Regular cardiac myocyte (primary cell): Measurements from ENCODE around the gene GSTM4. TPM values are rescaled to one million over a fixed set of nuclear protein-coding genes. Genes with fewer than 3 reads are reported as not detected.

ENCODE experiments used
- total RNA-seq: library from RNA; depleted of rRNA; stranded (reverse); fragments of >200 nt; gene quantifications from 2 replicates; pipeline ENCODE4 v1.2.3, GENCODE V29; 2014

The GSTM4 gene
- 3.5 and 7.9 TPM in 2 replicates for total RNA-seq

DNA sequence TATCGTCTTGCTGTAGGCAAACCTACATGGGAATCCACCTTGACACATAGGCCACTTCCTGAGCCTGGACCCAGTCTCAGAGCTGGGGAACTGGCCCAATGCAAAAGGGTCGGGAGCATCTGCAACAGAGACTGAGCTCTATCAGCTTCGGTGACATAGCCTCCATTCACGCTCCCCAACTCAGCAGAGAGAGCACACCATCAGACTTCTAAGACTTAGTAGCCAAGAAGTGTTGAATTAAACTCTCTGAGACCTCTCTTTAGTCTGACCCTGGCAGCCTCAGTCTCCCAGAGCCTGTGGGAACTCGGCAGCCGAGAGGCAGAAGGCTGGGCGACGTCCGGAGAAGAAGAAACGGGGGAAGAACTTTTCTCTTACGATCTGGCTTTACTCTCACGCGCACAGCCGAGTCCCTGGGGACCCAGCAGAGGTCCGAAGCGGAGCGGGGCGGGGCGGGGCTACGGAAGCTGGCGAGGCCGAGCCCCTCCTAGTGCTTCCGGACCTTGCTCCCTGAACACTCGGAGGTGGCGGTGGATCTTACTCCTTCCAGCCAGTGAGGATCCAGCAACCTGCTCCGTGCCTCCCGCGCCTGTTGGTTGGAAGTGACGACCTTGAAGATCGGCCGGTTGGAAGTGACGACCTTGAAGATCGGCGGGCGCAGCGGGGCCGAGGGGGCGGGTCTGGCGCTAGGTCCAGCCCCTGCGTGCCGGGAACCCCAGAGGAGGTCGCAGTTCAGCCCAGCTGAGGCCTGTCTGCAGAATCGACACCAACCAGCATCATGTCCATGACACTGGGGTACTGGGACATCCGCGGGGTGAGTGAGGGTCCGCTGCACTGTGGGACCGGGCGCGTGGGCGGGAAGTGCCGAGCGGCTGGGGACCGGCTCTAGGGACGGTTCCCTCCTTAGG lies at the start of gene GSTM4:
GSTM4 (plus strand) TSS at position 485 of the 905 bp plus-strand sequence; CDS start at position 776, 291 bp downstream.

DNA sequence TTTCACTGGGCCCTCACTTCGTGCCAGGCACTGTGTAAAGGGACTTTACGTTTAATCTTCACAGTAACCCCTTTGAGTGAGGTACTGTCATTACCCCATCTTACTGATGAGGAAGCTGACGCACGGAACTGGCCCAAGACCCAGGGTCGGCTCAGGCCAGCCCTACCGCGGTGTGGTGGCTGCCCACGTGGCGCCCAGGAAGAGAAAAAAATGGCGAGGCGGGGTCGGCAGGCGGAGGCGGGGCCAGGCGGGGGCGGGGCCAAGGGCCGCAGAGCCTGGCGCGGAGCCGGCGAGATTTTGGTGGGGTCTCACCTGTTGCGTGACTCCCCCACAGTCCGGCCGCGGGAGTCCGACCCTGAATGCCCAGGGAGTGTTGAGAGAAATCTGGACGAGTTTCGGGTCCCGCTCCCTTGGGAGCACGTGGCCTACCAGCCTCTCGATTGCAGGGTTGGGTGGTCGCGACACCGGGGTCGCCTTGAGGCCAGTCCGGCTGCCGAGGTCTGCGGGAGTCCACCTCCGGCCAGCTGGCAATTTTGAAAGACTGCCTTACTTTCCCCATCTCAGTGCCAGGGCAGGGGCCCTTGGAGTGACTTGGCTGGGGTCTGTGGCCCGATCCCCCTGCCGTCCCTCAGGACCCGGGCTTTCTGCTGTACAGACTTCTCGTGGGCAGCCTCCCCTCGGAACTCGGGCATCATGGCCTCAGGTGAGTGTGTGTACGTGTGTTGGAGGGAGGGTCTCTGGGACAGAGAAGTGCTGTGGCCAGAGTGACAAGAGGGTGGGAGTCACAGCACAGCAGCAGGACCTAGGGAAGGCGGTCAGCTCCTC lies 36.1 kb upstream of the GSTM4 start, which contains the start of the genes AMPD2 and GNAT2:
AMPD2 (plus strand) TSS at position 262 of the 825 bp plus-strand sequence. CDS start 1,339 bp downstream, outside the sequence.
GNAT2 (minus strand) TSS at position 41 of the 825 bp plus-strand sequence. CDS start 6,746 bp downstream, outside the sequence.

DNA sequence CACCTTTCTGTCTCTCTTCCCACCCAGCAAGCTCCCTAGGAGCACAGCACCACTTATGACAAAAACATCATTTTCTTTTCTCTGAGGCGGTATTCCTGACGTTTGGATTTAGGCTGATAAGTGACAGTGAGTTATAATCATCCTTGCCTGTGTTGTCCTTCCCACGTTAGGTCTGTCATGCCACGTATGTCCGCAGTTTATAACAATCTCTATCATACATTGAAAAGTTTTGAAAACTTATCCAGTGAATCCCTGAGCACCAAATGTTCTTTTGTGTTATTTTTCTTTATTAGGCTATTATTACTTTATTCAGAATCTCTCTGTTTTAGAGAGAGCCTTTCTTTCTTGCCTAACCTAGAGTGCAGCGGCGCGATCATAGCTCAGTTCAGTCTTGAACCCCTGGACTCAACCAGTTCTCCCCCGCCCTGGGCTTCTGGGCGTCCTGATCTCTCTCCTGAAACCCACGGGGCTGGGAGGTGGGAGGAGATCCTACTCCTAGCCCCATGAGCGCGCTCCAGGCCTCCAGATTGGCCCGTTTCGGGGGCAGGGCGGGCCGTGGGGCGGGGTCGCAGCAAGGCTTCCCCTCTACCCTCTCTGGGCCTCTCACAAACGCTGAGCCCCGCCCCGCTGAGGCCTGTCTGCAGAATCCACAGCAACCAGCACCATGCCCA lies 11.7 kb downstream of the GSTM4 start, which contains the start of gene GSTM2:
GSTM2 (plus strand) TSS at position 606 of the 671 bp plus-strand sequence; CDS start at position 665, 59 bp downstream.

DNA sequence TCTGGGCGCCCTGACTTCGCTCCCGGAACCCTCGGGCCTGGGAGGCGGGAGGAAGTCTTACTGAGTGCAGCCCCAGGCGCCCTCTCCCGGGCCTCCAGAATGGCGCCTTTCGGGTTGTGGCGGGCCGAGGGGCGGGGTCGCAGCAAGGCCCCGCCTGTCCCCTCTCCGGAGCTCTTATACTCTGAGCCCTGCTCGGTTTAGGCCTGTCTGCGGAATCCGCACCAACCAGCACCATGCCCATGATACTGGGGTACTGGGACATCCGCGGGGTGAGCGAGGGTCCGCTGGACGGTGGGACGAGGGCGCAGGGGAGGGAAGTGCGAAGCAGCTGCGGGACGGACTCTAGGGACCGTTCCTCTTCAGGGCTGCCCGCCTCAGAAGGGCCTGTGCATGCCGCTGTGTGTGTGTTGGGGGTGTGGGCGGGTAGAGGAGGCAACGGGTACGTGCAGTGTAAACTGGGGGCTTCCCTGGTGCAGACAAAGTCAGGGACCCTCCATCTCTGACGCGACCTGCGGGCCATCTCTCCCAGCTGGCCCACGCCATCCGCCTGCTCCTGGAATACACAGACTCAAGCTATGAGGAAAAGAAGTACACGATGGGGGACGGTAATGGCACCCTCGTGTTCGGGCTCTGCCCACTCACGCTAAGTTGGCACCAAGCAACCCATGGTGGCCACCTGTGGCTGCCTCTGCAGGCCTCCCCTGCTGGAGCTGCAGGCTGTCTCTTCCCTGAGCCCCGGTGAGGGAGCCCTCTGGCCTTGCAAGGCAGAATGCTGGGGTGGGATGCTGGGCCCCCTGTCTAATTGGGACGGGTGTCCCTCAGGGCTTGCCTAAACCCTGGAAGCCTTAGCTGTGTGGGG lies 32.0 kb downstream of the GSTM4 start, which contains the start of gene GSTM1:
GSTM1 (plus strand) TSS at position 177 of the 859 bp plus-strand sequence; CDS start at position 234, 57 bp downstream.

Other genes starting within 250 kb of the GSTM4 start
- gene PSMA5, start 229.7 kb upstream of the GSTM4 start, total RNA-seq: 35.8 and 62.7 TPM in 2 replicates
- 0.19 and 0.56 TPM in 2 replicates for gene SYPL2, start 189.6 kb upstream of the GSTM4 start, total RNA-seq
- gene ATXN7L2, start 172.2 kb upstream of the GSTM4 start, total RNA-seq: 2.1 and 2.5 TPM in 2 replicates
- gene CYB561D1, start 162.0 kb upstream of the GSTM4 start, total RNA-seq: 5.8 and 6.2 TPM in 2 replicates
- gene AMIGO1, start 146.4 kb upstream of the GSTM4 start, total RNA-seq: 0.58 and 1.7 TPM in 2 replicates
- gene GPR61, start 116.2 kb upstream of the GSTM4 start, total RNA-seq: under 0.01 TPM in 1 of 2 replicates, not detected in the other
- 15.2 and 19.9 TPM in 2 replicates for gene GNAI3, start 107.5 kb upstream of the GSTM4 start, total RNA-seq
- gene GNAT2, start 36.5 kb upstream of the GSTM4 start, total RNA-seq: under 0.01 TPM in 2 replicates
- 84.5 and 98.4 TPM in 2 replicates for gene AMPD2, start 36.3 kb upstream of the GSTM4 start, total RNA-seq
- gene GSTM2, start 12.0 kb downstream of the GSTM4 start, total RNA-seq: 5.4 and 17.5 TPM in 2 replicates
- gene GSTM1, start 31.7 kb downstream of the GSTM4 start, total RNA-seq: 7.0 TPM in 1 of 2 replicates, not detected in the other
- 0.19 and 3.9 TPM in 2 replicates for gene GSTM5, start 56.2 kb downstream of the GSTM4 start, total RNA-seq
- 35.7 and 87.9 TPM in 2 replicates for gene GSTM3, start 84.9 kb downstream of the GSTM4 start, total RNA-seq
- gene EPS8L3, start 107.8 kb downstream of the GSTM4 start, total RNA-seq: not detected in 2 replicates